Melanocyte of skin (primary cell): ENCODE data around the gene PTPRU. TPM values are rescaled to one million over a fixed set of nuclear protein-coding genes. Genes with fewer than 3 reads are reported as not detected.

Experiments used
- total RNA-seq, 2 donors: library from RNA; depleted of rRNA; stranded (reverse); fragments of >200 nt; gene quantifications; 2 replicates each; pipeline ENCODE4 v1.2.3, GENCODE V29; 2012

PTPRU gene
- 10 to 100 TPM; 28.6 to 47.3 TPM for total RNA-seq

DNA sequence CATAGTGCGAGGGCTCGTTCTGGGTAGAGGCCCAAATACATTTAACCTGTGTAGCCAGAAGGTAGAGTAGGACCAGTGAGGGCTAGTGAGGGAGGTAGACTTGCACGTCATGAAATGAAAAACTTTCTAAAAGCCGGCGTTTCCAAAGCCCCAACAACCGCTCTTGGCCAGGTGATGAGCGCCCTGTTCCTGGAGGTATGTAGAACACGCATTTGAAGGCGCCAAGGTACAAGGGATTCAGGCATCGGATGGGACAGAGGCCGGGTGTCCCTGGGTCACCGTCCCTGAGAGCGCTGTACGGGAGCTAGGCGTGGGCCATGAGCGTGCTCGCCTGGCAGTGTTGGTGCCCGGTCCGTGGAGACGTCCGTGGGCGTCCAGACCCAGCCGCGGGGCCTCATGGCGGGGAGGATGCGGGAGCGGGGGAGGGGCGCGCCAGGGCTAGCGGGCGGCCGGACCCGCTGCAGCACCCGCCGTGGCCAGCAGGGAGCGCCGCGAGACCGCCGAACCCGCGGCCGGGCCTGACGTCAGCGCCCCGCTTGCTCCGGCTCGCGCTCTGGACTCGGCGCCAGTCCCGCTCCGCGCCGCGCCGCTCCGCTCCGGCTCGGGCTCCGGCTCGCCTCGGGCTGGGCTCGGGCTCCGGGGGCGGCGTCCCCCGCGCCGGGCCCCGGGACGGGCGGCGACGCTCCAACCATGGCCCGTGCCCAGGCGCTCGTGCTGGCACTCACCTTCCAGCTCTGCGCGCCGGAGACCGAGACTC is at the start of gene PTPRU:
Gene PTPRU (plus strand): TSS at position 568 of the 757 bp plus-strand sequence. CDS start 123 bp downstream, at position 691.

DNA sequence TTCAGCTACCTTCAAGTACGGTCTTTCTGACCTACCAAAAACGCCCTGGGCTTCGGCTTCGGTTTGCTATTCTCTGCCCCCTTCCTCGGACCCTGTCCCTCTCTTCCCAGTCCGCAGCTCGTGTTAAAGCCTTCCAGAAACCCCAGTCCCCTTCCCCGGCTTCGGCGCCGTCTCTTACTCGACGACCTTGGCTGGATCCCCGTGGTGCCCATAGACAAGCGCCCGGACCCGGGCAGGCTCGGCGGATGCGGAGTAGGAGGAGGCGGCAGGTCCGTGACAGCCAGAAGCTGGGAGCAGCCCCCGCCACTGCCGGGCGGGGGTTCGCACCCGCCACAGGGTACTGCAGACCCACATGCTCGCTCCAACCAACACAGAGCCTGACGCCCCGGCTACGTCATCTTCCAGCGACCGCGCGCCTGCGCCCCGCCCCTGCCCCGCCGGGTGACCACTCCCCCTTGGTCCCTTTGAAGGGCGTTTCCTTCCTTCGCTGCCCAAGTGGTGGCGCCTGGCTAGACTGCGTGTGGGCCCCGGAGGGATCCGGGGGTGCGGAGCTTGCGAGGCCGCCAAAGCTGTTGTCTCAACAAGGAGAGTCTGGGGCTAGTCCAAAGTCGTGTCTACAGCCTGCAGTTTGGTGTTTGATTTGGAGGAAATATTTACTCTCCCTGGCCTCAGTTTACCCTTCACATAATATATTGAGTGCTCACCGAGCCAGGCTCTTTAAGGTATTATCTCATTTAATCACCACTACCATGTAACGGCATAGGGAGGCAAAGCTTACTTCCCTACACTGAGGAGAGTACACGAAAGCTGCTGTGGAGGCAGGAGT is 5.6 kb upstream of the PTPRU start, which contains the start of gene MECR:
Gene MECR (minus strand): TSS at position 382 of the 826 bp plus-strand sequence. CDS start 28 bp downstream, at position 354.

Other genes with a start within 250 kb of the PTPRU start
- gene TMEM200B, start 112.6 kb upstream of the PTPRU start, total RNA-seq, result 1 to 10 TPM; 2.8 to 7.7 TPM
- gene SRSF4, start 54.6 kb upstream of the PTPRU start, total RNA-seq, result 10 to 100 TPM; 23.4 to 35.0 TPM
- 10 to 100 TPM; 19.3 to 26.3 TPM for gene MECR, start 5.6 kb upstream of the PTPRU start, total RNA-seq